ENCODE results near the gene FRMPD4.

DNA sequence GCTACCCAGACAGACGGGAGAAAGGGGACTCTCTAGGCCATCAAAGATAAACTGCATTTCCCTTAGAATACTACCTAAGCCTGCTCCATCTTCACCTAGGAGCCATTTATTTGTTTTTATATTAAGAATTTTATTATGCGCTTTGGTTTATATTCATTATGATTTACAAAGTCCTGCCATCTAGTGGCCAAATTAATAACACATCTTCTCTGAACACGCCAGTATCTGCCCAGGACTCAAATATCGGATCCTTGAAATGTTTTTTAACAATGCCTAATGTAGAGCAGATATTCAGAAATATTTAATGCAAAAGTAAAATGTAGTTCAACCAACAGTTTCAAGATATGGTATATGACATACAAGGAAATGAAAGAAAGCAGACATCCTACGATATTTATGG lies 632.2 kb downstream of the FRMPD4 start:
- no peak for TF ChIP-seq EZH2 (IDR thresholded peaks at IDR 0.05; ENCODE audit: low read depth)
- TF ChIP-seq, protein P1, sequence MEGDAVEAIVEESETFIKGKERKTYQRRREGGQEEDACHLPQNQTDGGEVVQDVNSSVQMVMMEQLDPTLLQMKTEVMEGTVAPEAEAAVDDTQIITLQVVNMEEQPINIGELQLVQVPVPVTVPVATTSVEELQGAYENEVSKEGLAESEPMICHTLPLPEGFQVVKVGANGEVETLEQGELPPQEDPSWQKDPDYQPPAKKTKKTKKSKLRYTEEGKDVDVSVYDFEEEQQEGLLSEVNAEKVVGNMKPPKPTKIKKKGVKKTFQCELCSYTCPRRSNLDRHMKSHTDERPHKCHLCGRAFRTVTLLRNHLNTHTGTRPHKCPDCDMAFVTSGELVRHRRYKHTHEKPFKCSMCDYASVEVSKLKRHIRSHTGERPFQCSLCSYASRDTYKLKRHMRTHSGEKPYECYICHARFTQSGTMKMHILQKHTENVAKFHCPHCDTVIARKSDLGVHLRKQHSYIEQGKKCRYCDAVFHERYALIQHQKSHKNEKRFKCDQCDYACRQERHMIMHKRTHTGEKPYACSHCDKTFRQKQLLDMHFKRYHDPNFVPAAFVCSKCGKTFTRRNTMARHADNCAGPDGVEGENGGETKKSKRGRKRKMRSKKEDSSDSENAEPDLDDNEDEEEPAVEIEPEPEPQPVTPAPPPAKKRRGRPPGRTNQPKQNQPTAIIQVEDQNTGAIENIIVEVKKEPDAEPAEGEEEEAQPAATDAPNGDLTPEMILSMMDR (conservative IDR thresholded peaks at IDR 0.05), result peak; percentile 75

Data from PC-9 (cell line).